Measurements from ENCODE around the gene DCTD. TPM values are rescaled to one million over a fixed set of nuclear protein-coding genes. Genes with fewer than 3 reads are reported as not detected.

DCTD gene
- total RNA-seq, 1 donor from 2014 or later, result 44.5 TPM

- no peaks in the 10 kb centered on the region for H3K36me3 Mint-ChIP-seq (ENCODE audit: unreplicated experiment)
- H3K9me3 Mint-ChIP-seq (ENCODE audit: unreplicated experiment), result no peaks in the 10 kb centered on the region
- no peak overlapping the region for H3K27ac Mint-ChIP-seq (ENCODE audit: unreplicated experiment)
These were observed 19.3 kb downstream of the DCTD start for GRCh38 chr4:182897601-182898478.

GRCh38 chr4:182896421-182896820 is 20.8 kb downstream of the DCTD start:
- no peaks in the 10 kb centered on the region for H3K9me3 Mint-ChIP-seq (ENCODE audit: unreplicated experiment)
- no peaks in the 10 kb centered on the region for H3K36me3 Mint-ChIP-seq (ENCODE audit: unreplicated experiment)
- H3K4me3 Mint-ChIP-seq (ENCODE audit: unreplicated experiment), result no peak overlapping the region
- H3K27ac Mint-ChIP-seq (ENCODE audit: unreplicated experiment), result no peak overlapping the region
- peaks cover 15% of the 10 kb centered on the region for H3K4me1 Mint-ChIP-seq (ENCODE audit: low read depth, unreplicated experiment)
- H3K27me3 Mint-ChIP-seq (ENCODE audit: unreplicated experiment), result no peaks in the 10 kb centered on the region
- DNase-seq, result no peak
- no peak for TF ChIP-seq CTCF (IDR thresholded peaks at IDR 0.05; ENCODE audit: partially characterized antibody, unreplicated experiment)

More at GRCh38 chr4:182897601-182898478, 19.3 kb downstream of the DCTD start:
- DNase-seq, result no peak
- Mint-ChIP-seq H3K4me3 (ENCODE audit: unreplicated experiment) (no peak overlapping the region), H3K4me1 (ENCODE audit: low read depth, unreplicated experiment) (peaks cover 25% of the 10 kb centered on the region), H3K27me3 (ENCODE audit: unreplicated experiment) (no peaks in the 10 kb centered on the region)
- no peak for TF ChIP-seq CTCF (IDR thresholded peaks at IDR 0.05; ENCODE audit: partially characterized antibody, unreplicated experiment)

GRCh38 chr4:182895791-182896292 is 21.3 kb downstream of the DCTD start:
- no peak for TF ChIP-seq CTCF (IDR thresholded peaks at IDR 0.05; ENCODE audit: partially characterized antibody, unreplicated experiment)
- H3K4me1 Mint-ChIP-seq (ENCODE audit: low read depth, unreplicated experiment), result peaks cover 14% of the 10 kb centered on the region
- no peak for DNase-seq
- no peaks in the 10 kb centered on the region for H3K36me3 Mint-ChIP-seq (ENCODE audit: unreplicated experiment)
- no peak overlapping the region for H3K4me3 Mint-ChIP-seq (ENCODE audit: unreplicated experiment)
- no peaks in the 10 kb centered on the region for H3K9me3 Mint-ChIP-seq (ENCODE audit: unreplicated experiment)
- H3K27ac Mint-ChIP-seq (ENCODE audit: unreplicated experiment), result no peak overlapping the region
- peaks cover 1% of the 10 kb centered on the region for H3K27me3 Mint-ChIP-seq (ENCODE audit: unreplicated experiment)

- no peaks in the 10 kb centered on the region for H3K9me3 Mint-ChIP-seq (ENCODE audit: unreplicated experiment)
- peaks cover 4% of the 10 kb centered on the region for H3K36me3 Mint-ChIP-seq (ENCODE audit: unreplicated experiment)
These were observed 22.4 kb downstream of the DCTD start for GRCh38 chr4:182894681-182895275.

More at GRCh38 chr4:182894681-182895275, 22.4 kb downstream of the DCTD start:
- TF ChIP-seq CTCF (IDR thresholded peaks at IDR 0.05; ENCODE audit: partially characterized antibody, unreplicated experiment), result no peak
- H3K4me3 Mint-ChIP-seq (ENCODE audit: unreplicated experiment), result no peak overlapping the region
- no peak overlapping the region for H3K27ac Mint-ChIP-seq (ENCODE audit: unreplicated experiment)
- peaks cover 2% of the 10 kb centered on the region for H3K27me3 Mint-ChIP-seq (ENCODE audit: unreplicated experiment)
- DNase-seq, result no peak
- H3K4me1 Mint-ChIP-seq (ENCODE audit: low read depth, unreplicated experiment), result peaks cover 23% of the 10 kb centered on the region
